Measurements from ENCODE around the gene PTH1R. TPM values are rescaled to one million over a fixed set of nuclear protein-coding genes. Genes with fewer than 3 reads are reported as not detected.

The PTH1R gene
- total RNA-seq, 1 donor from 2014 or later, result 5.7 TPM

- no peak for DNase-seq (ENCODE audit: low read depth)
Observed at GRCh38 chr3:46849686-46850467, 27.6 kb upstream of the PTH1R start.

DNA sequence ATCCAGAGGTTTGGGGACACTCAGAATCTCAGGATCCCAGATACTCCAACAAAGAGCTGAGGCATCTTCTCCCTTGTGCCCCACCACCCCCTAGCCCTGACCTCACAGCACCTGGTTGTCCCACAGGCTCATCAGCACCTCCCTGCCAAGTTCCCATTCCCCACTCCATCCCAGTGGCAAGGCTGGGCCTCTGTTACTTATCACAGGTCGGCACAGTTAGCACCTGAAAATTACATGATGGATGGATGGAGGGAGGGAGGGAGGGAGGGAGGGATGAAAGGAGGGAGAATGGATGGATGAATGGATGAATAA is 27.1 kb upstream of the PTH1R start:
- no peak for DNase-seq (ENCODE audit: low read depth)

DNA sequence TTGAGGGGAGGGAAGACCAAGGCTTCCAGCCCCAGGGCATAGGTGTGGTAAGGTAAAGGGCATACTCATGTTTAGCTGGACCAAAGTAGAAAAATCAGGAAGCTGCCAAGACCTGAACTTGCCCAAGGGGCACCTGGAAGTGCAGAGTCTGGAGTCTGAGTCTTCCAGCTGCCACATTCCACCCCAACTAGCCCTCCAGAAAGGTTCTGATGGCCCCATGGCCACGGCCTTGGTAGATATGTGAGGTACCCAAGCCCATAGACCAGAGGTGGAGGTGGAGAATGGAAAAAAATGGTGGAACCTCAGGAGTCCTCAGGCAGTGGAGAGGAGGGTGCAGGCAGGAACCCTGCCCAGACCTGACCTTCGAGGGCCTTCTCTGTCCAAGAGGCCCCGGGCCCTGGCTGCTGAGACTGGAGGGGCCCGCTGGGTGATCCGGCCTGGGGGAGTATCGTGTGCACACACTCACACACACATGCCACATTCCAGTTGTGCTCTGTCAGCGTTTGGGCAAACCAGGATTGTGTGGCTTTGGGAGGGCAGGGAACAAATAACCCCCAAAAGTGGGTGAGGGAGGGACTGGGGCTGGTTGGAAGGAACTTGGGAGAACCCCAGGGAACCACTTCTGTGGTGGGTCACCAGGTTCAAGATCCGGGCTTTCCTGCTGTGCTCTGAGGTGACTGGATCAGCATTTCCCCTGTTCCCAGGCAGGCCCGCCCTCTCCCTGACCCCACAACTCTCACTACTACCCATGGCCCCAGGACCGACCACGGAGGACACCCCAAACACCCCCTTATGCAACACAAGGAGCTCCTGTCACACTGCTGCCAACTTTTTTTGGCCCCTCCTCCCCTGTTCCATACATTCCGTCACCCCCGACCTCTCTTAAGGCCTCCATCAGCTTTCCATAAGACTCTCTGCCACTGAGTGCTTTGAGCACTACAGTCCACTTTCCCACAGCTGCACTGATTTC is 25.9 kb upstream of the PTH1R start:
- no peak for DNase-seq (ENCODE audit: low read depth)

DNA sequence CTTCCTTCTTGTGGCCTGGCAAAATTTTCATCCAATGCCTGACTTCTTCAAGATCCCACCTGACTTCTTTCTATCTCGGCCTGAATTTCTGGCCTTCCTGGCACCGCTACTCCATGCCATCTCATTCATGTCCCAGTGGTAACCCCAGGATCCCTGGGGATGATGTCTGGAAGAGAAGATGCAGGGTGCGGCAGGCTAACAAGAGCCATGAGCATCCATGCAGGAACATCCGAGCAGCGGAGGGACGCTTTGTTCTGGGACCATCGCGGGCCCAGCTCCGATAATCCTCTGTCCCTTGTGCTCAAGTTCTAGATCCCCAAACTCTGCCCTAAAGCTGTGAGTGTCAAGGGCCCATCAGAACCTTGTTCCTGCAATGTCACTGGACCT is 25.2 kb upstream of the PTH1R start:
- DNase-seq (ENCODE audit: low read depth), result no peak

DNA sequence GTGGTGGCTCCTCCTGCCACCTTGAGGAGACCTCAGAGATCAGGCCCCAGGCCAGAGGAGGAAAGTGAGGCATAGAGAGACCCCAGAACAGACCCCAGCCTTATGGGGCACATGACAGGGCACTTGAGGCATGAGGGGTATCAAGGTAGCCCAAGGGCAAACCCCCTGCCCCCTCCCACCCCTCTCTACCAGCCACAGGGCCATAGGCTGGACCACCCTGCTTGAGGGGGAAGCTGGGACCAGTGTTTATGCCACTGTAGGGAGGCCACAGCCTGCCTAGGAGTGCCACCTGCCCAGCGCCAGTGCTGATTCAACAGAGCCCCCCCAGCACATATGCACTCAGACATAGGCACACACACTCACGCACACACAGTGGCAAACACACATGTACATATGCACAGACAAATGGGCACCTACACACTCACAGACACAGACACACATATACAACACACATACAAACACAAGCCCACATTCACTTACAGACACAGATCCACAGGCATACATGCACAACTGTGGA is 24.6 kb upstream of the PTH1R start:
- DNase-seq (ENCODE audit: low read depth), result no peak

DNA sequence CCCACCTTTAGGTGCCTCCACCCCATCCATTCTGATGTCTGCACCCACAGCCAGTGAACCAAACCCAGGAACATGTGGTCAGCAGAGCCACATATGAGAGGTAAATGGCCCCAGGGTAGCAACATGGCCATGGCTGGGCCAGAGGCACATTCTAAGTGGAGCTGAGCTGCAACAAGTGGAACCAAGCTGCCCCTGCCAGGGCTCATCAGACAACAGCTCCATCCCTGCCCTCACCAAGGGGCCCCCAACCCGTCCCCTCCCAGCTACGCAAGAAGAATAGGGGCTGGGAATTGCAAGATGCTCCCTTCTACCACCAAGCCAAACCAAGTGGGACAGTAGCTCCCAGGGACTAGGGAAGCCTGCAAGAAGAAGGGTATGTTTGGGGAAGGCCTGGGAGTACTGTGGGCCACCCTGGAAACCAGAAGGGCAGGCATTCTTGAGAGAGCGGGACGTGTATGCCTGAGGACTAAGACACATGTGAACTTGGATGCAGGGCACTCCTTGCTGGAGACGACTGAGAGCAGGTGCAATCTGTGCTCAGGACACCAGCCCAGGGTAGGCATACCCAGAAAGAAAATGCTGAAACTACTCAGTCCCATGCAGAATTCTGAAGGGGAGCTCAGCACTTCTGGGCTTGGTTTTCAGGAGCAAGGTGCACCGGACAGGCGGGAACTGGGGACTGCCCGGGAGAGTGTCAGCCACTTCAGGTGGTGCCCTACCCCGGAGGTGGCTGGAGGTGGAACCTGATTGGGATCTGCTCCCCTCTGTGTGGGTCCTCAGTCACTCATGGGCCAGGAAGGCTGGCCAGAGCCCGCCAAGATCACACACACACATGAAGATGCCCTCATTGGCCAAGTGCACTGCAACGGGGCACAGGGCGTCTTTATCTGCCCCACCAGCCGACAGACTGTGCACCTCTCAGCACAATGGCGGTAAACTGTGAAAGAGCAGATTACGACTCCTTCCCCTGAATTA is 23.8 kb upstream of the PTH1R start:
- no peak for DNase-seq (ENCODE audit: low read depth)

DNA sequence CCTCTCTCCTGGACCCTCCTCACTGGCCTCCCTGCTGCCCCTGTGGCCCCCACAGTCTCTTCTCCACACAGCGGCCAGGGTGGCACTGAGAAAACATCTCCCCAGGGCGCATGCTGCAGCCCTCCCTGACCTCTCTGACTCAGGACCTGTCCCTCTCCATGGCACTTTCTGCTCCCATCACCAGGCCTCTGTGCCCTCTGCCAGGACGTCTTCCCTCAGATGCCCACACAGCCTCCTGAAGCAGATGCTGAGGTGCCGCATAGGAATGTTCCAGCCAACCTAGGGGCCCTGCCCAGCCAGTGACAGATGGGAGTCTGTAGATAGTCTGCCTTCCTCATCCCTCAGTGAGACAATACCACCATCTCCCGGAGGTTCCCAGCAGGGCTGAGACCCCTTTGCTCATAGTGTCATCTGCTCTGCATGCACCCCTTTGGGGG is 22.9 kb upstream of the PTH1R start:
- DNase-seq (ENCODE audit: low read depth), result no peak

DNA sequence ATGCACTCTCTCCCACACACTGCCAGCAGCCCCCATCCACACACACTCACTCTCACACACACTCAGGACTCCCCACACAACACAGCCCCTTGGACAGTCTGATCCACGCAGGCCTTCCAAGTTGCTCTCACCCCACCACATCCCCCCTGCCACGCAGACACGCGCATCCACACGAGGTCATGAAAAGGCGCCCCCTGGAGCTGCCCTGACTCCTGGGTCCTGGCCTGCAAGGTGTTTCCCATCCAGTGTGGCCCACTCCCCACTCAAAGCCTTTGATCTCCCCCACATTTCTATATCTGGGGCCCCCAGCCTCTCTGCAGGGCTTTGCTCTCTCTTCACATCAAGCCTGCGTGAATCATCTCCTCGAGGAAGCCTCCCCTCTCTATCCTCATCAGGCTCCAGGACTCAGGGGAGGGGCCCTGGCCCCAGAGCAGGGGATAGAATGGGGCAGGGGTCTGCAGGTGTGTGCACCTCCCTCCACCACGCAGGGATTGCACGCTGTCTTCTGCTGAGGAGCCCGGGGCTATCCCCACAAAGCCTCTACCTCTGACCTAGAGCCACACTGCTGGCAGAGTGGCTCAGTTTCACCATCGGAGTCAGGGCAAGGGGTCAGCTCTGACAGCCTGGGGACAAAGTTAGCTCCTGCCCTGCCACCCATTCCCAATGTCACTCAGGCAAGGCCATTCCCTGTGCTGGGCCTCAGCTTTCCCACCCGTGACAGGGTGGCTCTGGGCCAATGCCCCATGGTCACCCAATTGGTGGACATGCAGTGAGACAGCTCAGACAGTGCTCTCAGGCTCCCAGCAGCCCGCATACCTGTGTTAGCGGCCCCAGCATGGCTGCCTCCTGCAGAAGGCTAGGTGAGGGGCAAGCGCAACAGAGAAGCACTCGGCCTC is 20.7 kb upstream of the PTH1R start:
- DNase-seq (ENCODE audit: low read depth), result no peak

DNA sequence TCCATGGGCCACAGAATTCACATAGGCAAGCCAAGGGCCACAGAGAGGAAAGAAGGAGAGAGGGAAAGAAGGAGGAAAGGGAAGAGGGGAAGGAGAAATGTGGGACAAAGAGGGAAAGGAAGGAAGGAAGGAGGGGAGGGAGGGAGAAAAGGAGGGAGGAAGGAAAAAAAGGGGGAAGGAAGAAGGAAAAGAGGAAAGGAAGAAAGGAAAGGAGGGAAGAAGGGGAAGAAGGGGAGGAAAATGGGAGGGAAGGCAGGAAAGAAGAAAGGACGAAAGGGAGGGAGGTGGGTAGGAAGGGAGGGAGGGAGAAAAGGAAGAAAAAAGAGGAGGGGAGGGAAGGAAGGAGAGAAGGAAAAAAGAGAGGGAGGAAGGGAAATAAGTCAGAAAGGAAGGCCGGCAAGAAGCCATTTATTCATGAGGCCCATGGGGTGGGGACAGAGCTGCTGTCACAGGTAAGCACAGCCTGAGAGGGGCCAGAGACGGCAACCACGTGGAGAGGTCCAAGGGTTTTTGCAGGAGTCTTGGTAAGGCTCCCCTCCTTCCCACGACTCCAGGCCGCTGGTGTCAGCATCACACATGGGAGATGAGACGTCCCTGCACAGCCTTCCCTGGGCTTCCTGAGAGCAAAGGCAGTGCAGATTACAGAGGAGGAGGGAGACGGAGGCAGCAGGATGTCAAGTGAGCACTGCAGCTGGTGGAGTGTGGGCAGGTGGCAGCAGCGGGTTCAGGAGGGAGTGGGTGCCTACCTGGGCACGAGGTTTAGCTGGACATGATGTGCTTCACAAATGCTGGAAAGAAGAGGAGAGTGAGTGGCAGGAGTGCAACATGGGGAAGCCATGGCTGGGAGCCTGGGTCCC is 19.8 kb upstream of the PTH1R start:
- no peak for DNase-seq (ENCODE audit: low read depth)

GRCh38 chr3:46858456-46858855 is 19.1 kb upstream of the PTH1R start:
- no peak for DNase-seq (ENCODE audit: low read depth)

- DNase-seq (ENCODE audit: low read depth), result no peak
Observed at GRCh38 chr3:46859001-46859710, 18.4 kb upstream of the PTH1R start.

GRCh38 chr3:46860017-46860809 is 17.3 kb upstream of the PTH1R start:
- no peak for DNase-seq (ENCODE audit: low read depth)

- no peak for DNase-seq (ENCODE audit: low read depth)
Observed at GRCh38 chr3:46860810-46861604, 16.5 kb upstream of the PTH1R start.

- DNase-seq (ENCODE audit: low read depth), result no peak
Observed at GRCh38 chr3:46861605-46862368, 15.7 kb upstream of the PTH1R start.

GRCh38 chr3:46862369-46863025 is 15.0 kb upstream of the PTH1R start:
- DNase-seq (ENCODE audit: low read depth), result no peak

Data from myocyte (in vitro differentiated cells).